GM12878 (cell line): Measurements from ENCODE around the gene IRF7. TPM values are rescaled to one million over a fixed set of nuclear protein-coding genes. Genes with fewer than 3 reads are reported as not detected.

ENCODE experiments used
- ATAC-seq: fragments of 200-7000 bp; cut with Tn5 transposase; 3 replicates; pipeline ENCODE4 v1.9.1; 2020; ENCODE audit warnings: mild to moderate bottlenecking, moderate library complexity
- BruUV-seq: library from RNA; stranded (reverse); fragments of 400-500 nt; replicated peaks from 2 replicates; lab custom pipeline; 2021; lab: Mats Ljungman, UMichigan
- CTCF ChIA-PET: fragments of 300-600 bp; sonication (Branson Sonifier 250); formaldehyde crosslinking; extraction: SDS; loops from one replicate; lab custom pipeline; 2021; ENCODE audit warnings: inconsistent platforms; lab: Yijun Ruan, JAX
- POLR2A ChIA-PET: fragments of 350-600 bp; formaldehyde crosslinking; extraction: SDS; loops from one replicate; lab custom pipeline; 2021; ENCODE audit warnings: inconsistent platforms; lab: Charles Lee
- RAD21 ChIA-PET: fragments of 300-600 bp; sonication (Branson Sonifier 250); formaldehyde crosslinking; loops from one replicate; lab custom pipeline; 2023; ENCODE audit warnings: antibody characterized with exemption; ENCODE audit not compliant: unreplicated experiment; lab: Charles Lee
- SMC1A ChIA-PET: fragments of 300-600 bp; sonication (Branson Sonifier 250); formaldehyde crosslinking; loops from one replicate; lab custom pipeline; 2023; ENCODE audit not compliant: unreplicated experiment, uncharacterized antibody; lab: Charles Lee
- DNase-seq: peaks from one replicate; pipeline ENCODE4 v3.0.0-alpha.2; 2011; ENCODE audit warnings: low read depth, low spot score
- FAIRE-seq: peaks from 3 replicates; lab custom pipeline; 2011; peaks lifted over from hg19 to GRCh38; lab: Jason Lieb, UNC
- H2AFZ ChIP-seq: 2 replicates; pipeline ENCODE4 v1.6.0; 2011; ENCODE audit warnings: low read depth, low read length, control low read depth; ENCODE audit not compliant: control insufficient read depth
- H3K27ac ChIP-seq: 2 replicates; pipeline ENCODE4 v1.5.1; 2011; ENCODE audit warnings: control low read depth; ENCODE audit not compliant: control insufficient read depth, insufficient read depth
- H3K27me3 ChIP-seq, 2 experiments: replicated peaks in 1 of 2; 2 replicates each; pipeline versions ENCODE4 v1.6.0 to v1.6.1; 2011; ENCODE audit warnings: low read length in 1 of 2; ENCODE audit not compliant: control insufficient read depth in 2 of 2, insufficient read depth in 2 of 2
- H3K36me3 ChIP-seq, 2 experiments: 2 replicates each; pipeline ENCODE4 v1.5.1; 2011; ENCODE audit warnings: low read length in 1 of 2; ENCODE audit not compliant: control insufficient read depth in 2 of 2, insufficient read depth in 2 of 2
- H3K4me1 ChIP-seq: 2 replicates; pipeline ENCODE4 v1.6.1; 2011; ENCODE audit warnings: mild to moderate bottlenecking, low read length, moderate library complexity, mixed read lengths; ENCODE audit not compliant: control insufficient read depth, insufficient read depth
- H3K4me2 ChIP-seq: 2 replicates; pipeline ENCODE4 v1.6.0; 2011; ENCODE audit warnings: control low read depth; ENCODE audit not compliant: control insufficient read depth, insufficient read depth
- H3K4me3 ChIP-seq: fragments of 200-600 bp; sonication (generic); 2 replicates; pipeline ENCODE4 v1.5.1; 2016
- H3K79me2 ChIP-seq: 2 replicates; pipeline ENCODE4 v1.6.0; 2011; ENCODE audit warnings: low read length; ENCODE audit not compliant: control insufficient read depth, insufficient read depth
- H3K9ac ChIP-seq: 2 replicates; pipeline ENCODE4 v1.8.0; 2011; ENCODE audit warnings: low read length, control low read depth, mixed read lengths; ENCODE audit not compliant: control insufficient read depth, insufficient read depth
- H3K9me3 ChIP-seq: replicated peaks from 3 replicates; pipeline ENCODE4 v1.5.1; 2011; ENCODE audit warnings: mild to moderate bottlenecking, low read length; ENCODE audit not compliant: control insufficient read depth, insufficient read depth
- H4K20me1 ChIP-seq: 2 replicates; pipeline ENCODE4 v1.6.0; 2011; ENCODE audit not compliant: control insufficient read depth, insufficient read depth
- BCL11A ChIP-seq: IDR thresholded peaks from 2 replicates; pipeline ENCODE4 v1.6.1; 2011; ENCODE audit warnings: low read depth, low read length
- BHLHE40 ChIP-seq, 2 experiments: fragments of 450-650 bp in 1 of 2; IDR thresholded peaks; 2 replicates each; pipeline ENCODE4 v1.6.1; 2011 to 2017; ENCODE audit warnings: low read depth in 2 of 2, borderline replicate concordance in 1 of 2, improper control_type of control experiment in 1 of 2, low read length in 1 of 2, mild to moderate bottlenecking in 1 of 2
- CHD4 ChIP-seq: fragments of 200-600 bp; sonication (generic); IDR thresholded peaks from 2 replicates; pipeline ENCODE4 v1.6.1; 2016; ENCODE audit warnings: mild to moderate bottlenecking
- FOXM1 ChIP-seq: IDR thresholded peaks from 2 replicates; pipeline ENCODE4 v1.6.1; 2012; ENCODE audit warnings: low read depth, mild to moderate bottlenecking, inconsistent platforms, low read length, moderate library complexity
- LARP7 ChIP-seq: fragments of 450-650 bp; IDR thresholded peaks from 2 replicates; pipeline ENCODE4 v1.6.1; 2017; ENCODE audit warnings: mild to moderate bottlenecking
- MEF2A ChIP-seq: IDR thresholded peaks from 2 replicates; pipeline ENCODE4 v1.6.1; 2011; ENCODE audit warnings: low read depth, mild to moderate bottlenecking, low read length, moderate library complexity; ENCODE audit not compliant: insufficient read depth
- MTA2 ChIP-seq: fragments of 450-650 bp; IDR thresholded peaks from 2 replicates; pipeline ENCODE4 v1.6.1; 2016; ENCODE audit warnings: low read depth, mild to moderate bottlenecking, moderate library complexity
- RAD21 ChIP-seq: IDR thresholded peaks from 2 replicates; pipeline ENCODE4 v1.6.1; 2011; ENCODE audit warnings: mild to moderate bottlenecking, low read depth, low read length, moderate library complexity; ENCODE audit not compliant: insufficient read depth
- TBL1XR1 ChIP-seq: IDR thresholded peaks from 2 replicates; pipeline ENCODE4 v1.6.1; 2012; ENCODE audit warnings: low read depth, low read length, improper control_type of control experiment
- YY1 ChIP-seq: IDR thresholded peaks from 2 replicates; pipeline ENCODE4 v1.6.1; 2011; ENCODE audit warnings: low read depth, mild to moderate bottlenecking, low read length
- ZNF274 ChIP-seq: IDR thresholded peaks from one replicate; pipeline ENCODE4 v1.8.0; 2011; ENCODE audit not compliant: insufficient read length, insufficient read depth
- WGBS: methylation state at CpG from one replicate; pipeline ENCODE4 v1.1.6; 2016; ENCODE audit warnings: low lambda C conversion rate; ENCODE audit not compliant: insufficient replicate concordance, insufficient coverage; ENCODE audit errors: missing lambda C conversion rate; 5-methylcytosine and 5-hydroxymethylcytosine counted together
- in situ Hi-C: fragments of 300-500 bp; cut with MboI; formaldehyde crosslinking; loops from 9 replicates; pipeline ENCODE4 v1.14.3; 2018; ENCODE audit warnings: mixed read lengths
- intact Hi-C: fragments of 100-400 bp; cut with micrococcal nuclease; formaldehyde crosslinking; loops from one replicate; pipeline ENCODE4 v1.14.2; 2022; ENCODE audit not compliant: unreplicated experiment
- polyA plus RNA-seq, 11 experiments: library from polyadenylated mRNA; depleted of rRNA in 4 of 11; unstranded in 6 of 11; stranded (reverse) in 5 of 11; fragments of >200 nt; fragmentation: Nextera tagmentation in 4 of 11; fragmentation: Illumina TruSeq in 1 of 11; extraction: Ambion mirVana in 4 of 11; extraction: Trizol in 1 of 11; gene quantifications; 1 replicate in 1 of 11; 2 replicates in 10 of 11; pipeline versions ENCODE4 v1.2.1 to v1.2.3, GENCODE V29; 2011 to 2016; ENCODE audit warnings: inconsistent platforms in 2 of 11, missing spikeins in 2 of 11, low read depth in 1 of 11
- total RNA-seq, 4 experiments: library from RNA; depleted of rRNA in 3 of 4; stranded (reverse); fragments of >200 nt in 3 of 4; fragmentation: Illumina TruSeq in 1 of 4; extraction: Trizol in 1 of 4; gene quantifications; 2 replicates each; pipeline versions ENCODE4 v1.2.1 to v1.2.3, GENCODE V29; 2013 to 2021
- TF ChIP-seq, protein P1 (sequence below): fragments of 450-650 bp; IDR thresholded peaks from 2 replicates; pipeline ENCODE4 v1.6.1; 2017; ENCODE audit warnings: antibody characterized with exemption, mild to moderate bottlenecking, moderate library complexity
- TF ChIP-seq, protein P2 (sequence below): IDR thresholded peaks from 2 replicates; pipeline ENCODE4 v1.6.1; 2012; ENCODE audit warnings: low read depth, low read length, improper control_type of control experiment
- TF ChIP-seq, protein P3 (sequence below): IDR thresholded peaks from 2 replicates; pipeline ENCODE4 v1.6.1; 2011; ENCODE audit warnings: low read depth, mild to moderate bottlenecking, low read length, moderate library complexity, borderline replicate concordance; ENCODE audit errors: extremely low read depth
- TF ChIP-seq, protein P4 (sequence below), 3 experiments: IDR thresholded peaks in 2 of 3; conservative IDR thresholded peaks in 1 of 3; 2 replicates each; pipeline ENCODE4 v1.5.1; 2011; ENCODE audit warnings: low read depth in 3 of 3, low read length in 3 of 3, mild to moderate bottlenecking in 3 of 3, control low read depth in 2 of 3, moderate library complexity in 2 of 3, inconsistent platforms in 1 of 3, mixed read lengths in 1 of 3; ENCODE audit not compliant: control insufficient read depth in 2 of 3, insufficient read depth in 1 of 3; ENCODE audit errors: extremely low read depth in 1 of 3

IRF7 gene
- total and polyA plus RNA-seq, 10 of the 15 experiments (the other 5 are each of a cell fraction or from before 2014, with no cell fraction given) = 4.4 to 141 (median 67.6) TPM

DNA sequence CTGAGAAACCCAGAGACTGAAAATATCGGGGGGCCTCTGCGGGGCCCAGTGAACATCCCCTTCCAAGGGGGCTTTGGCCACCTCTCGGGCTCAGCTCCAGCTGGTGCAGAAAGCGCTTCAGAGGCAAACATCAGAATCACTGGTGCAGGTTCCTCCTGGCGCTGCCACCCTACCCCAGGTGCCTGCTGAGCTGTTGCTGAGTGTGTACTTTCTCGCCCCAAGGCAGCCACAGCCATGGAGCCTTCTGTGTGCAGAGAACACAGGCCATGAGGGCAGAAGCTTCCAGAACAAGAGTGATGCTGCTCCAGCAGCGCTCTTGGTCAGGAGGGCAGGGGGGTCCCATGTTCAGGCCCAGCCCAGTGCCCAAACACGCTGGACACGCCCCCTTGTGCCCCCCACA, 27.6 kb upstream of the IRF7 start:
- WGBS = 75% methylated on average over 9 of the region's 9 CpGs
- SMC1A ChIA-PET = no interaction called here
- intact Hi-C loops = no loop called here
- ATAC-seq (no peak), DNase-seq (no peak)
- BruUV-seq = no TSS peak
- H3K4me3 ChIP-seq = no peak overlapping the region
- H3K27me3 ChIP-seq = peaks cover 0 to 3% of the 10 kb centered on the region in 2 experiments; a peak in 1 of 4 replicates
- H3K36me3 ChIP-seq = peaks cover 0 to 2% of the 10 kb centered on the region in 2 experiments; a peak in 3 of 4 replicates
- no peaks in the 10 kb centered on the region for H4K20me1 ChIP-seq
- no peaks in the 10 kb centered on the region for H3K79me2 ChIP-seq
- H3K27ac ChIP-seq = no peak overlapping the region
- TF ChIP-seq, protein P1, sequence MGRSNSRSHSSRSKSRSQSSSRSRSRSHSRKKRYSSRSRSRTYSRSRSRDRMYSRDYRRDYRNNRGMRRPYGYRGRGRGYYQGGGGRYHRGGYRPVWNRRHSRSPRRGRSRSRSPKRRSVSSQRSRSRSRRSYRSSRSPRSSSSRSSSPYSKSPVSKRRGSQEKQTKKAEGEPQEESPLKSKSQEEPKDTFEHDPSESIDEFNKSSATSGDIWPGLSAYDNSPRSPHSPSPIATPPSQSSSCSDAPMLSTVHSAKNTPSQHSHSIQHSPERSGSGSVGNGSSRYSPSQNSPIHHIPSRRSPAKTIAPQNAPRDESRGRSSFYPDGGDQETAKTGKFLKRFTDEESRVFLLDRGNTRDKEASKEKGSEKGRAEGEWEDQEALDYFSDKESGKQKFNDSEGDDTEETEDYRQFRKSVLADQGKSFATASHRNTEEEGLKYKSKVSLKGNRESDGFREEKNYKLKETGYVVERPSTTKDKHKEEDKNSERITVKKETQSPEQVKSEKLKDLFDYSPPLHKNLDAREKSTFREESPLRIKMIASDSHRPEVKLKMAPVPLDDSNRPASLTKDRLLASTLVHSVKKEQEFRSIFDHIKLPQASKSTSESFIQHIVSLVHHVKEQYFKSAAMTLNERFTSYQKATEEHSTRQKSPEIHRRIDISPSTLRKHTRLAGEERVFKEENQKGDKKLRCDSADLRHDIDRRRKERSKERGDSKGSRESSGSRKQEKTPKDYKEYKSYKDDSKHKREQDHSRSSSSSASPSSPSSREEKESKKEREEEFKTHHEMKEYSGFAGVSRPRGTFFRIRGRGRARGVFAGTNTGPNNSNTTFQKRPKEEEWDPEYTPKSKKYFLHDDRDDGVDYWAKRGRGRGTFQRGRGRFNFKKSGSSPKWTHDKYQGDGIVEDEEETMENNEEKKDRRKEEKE = no peak
- TF ChIP-seq MEF2A (no peak), CHD4 (no peak), RAD21 (no peak), BHLHE40 (IDR thresholded peaks at IDR 0.05; ENCODE audit: borderline replicate concordance in 1 of 2, low read depth in 2 of 2, low read length in 1 of 2) (no peak), YY1 (no peak), BCL11A (no peak), ZNF274 (no peak), MTA2 (no peak), TBL1XR1 (no peak), LARP7 (no peak), FOXM1 (no peak)
- TF ChIP-seq, protein P2, sequence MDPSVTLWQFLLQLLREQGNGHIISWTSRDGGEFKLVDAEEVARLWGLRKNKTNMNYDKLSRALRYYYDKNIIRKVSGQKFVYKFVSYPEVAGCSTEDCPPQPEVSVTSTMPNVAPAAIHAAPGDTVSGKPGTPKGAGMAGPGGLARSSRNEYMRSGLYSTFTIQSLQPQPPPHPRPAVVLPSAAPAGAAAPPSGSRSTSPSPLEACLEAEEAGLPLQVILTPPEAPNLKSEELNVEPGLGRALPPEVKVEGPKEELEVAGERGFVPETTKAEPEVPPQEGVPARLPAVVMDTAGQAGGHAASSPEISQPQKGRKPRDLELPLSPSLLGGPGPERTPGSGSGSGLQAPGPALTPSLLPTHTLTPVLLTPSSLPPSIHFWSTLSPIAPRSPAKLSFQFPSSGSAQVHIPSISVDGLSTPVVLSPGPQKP = no peak
- TF ChIP-seq, protein P3, sequence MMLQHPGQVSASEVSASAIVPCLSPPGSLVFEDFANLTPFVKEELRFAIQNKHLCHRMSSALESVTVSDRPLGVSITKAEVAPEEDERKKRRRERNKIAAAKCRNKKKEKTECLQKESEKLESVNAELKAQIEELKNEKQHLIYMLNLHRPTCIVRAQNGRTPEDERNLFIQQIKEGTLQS = no peak
- TF ChIP-seq, protein P4, sequence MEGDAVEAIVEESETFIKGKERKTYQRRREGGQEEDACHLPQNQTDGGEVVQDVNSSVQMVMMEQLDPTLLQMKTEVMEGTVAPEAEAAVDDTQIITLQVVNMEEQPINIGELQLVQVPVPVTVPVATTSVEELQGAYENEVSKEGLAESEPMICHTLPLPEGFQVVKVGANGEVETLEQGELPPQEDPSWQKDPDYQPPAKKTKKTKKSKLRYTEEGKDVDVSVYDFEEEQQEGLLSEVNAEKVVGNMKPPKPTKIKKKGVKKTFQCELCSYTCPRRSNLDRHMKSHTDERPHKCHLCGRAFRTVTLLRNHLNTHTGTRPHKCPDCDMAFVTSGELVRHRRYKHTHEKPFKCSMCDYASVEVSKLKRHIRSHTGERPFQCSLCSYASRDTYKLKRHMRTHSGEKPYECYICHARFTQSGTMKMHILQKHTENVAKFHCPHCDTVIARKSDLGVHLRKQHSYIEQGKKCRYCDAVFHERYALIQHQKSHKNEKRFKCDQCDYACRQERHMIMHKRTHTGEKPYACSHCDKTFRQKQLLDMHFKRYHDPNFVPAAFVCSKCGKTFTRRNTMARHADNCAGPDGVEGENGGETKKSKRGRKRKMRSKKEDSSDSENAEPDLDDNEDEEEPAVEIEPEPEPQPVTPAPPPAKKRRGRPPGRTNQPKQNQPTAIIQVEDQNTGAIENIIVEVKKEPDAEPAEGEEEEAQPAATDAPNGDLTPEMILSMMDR (IDR thresholded peaks at IDR 0.05 in 2 of 3, conservative IDR thresholded peaks at IDR 0.05 in 1 of 3; ENCODE audit: control insufficient read depth in 2 of 3, extremely low read depth in 1 of 3, insufficient read depth in 1 of 3, low read depth in 3 of 3, low read length in 3 of 3) = no peak
- TF ChIP-seq, all 136 proteins: peak for 0
- POLR2A ChIA-PET = interaction anchor here (0.6 kb wide), 1 partner anchor 276 kb away, joined by 5 read pairs; no protein-coding TSS in a partner anchor
- H3K9ac ChIP-seq = no peak overlapping the region
- in situ Hi-C loops = no loop called here
- H3K4me1 ChIP-seq = peaks cover 13% of the 10 kb centered on the region
- CTCF ChIA-PET = no interaction called here
- no peak overlapping the region for H3K4me2 ChIP-seq
- FAIRE-seq = no peak
- no peak overlapping the region for H2AFZ ChIP-seq
- RAD21 ChIA-PET = no interaction called here
- no peaks in the 10 kb centered on the region for H3K9me3 ChIP-seq
